Esophagus muscularis mucosa (tissue), 4 donors: ENCODE measurements around the gene C9orf72. TPM values are rescaled to one million over a fixed set of nuclear protein-coding genes. Genes with fewer than 3 reads are reported as not detected.

Experiments
- DNase-seq: peaks from one replicate; pipeline ENCODE4 v3.0.0-alpha.2; 2017; ENCODE audit errors: extremely low spot score
- H3K27ac ChIP-seq, 4 donors: fragments of 200-600 bp; sonication (generic); replicated peaks in 1 of 4; 1 replicate in 3 of 4; 2 replicates in 1 of 4; pipeline ENCODE4 v1.5.1; 2016 to 2019; ENCODE audit warnings: mild to moderate bottlenecking in 1 of 4
- H3K27me3 ChIP-seq, 4 donors: fragments of 200-600 bp; sonication (generic); one replicate each; pipeline versions ENCODE4 v1.5.1 to v1.6.0; 2016 to 2019
- H3K36me3 ChIP-seq, 4 donors: fragments of 200-600 bp; sonication (generic); one replicate each; pipeline ENCODE4 v1.5.1; 2016 to 2019
- H3K4me1 ChIP-seq, 4 donors: fragments of 200-600 bp; sonication (generic); one replicate each; pipeline ENCODE4 v1.5.1; 2016 to 2019
- H3K4me3 ChIP-seq, 4 donors: fragments of 200-600 bp; sonication (generic); 1 replicate in 2 of 4; 2 replicates in 2 of 4; pipeline ENCODE4 v1.5.1; 2016 to 2019; ENCODE audit warnings: mild to moderate bottlenecking in 4 of 4, moderate library complexity in 1 of 4
- H3K9me3 ChIP-seq, 4 donors: fragments of 200-600 bp; sonication (generic); 1 replicate in 3 of 4; 2 replicates in 1 of 4; pipeline ENCODE4 v1.5.1; 2016 to 2019
- EP300 ChIP-seq: sonication (generic); formaldehyde crosslinking; IDR thresholded peaks from one replicate; pipeline ENCODE4 v1.6.1; 2017; ENCODE audit warnings: antibody characterized with exemption
- POLR2A ChIP-seq: fragments of 450-650 bp; IDR thresholded peaks from one replicate; pipeline ENCODE4 v1.6.1; 2017; ENCODE audit warnings: antibody characterized with exemption, moderate library complexity, mild to moderate bottlenecking, low read depth
- POLR2AphosphoS5 ChIP-seq, 2 donors: sonication (generic); formaldehyde crosslinking; IDR thresholded peaks; one replicate each; pipeline ENCODE4 v1.6.1; 2017; ENCODE audit warnings: antibody characterized with exemption in 2 of 2
- WGBS: methylation state at CpG from one replicate; pipeline ENCODE4 v1.1.5; 2018; 5-methylcytosine and 5-hydroxymethylcytosine counted together
- intact Hi-C: fragments of 100-400 bp; cut with DNase I; formaldehyde crosslinking; loops from one replicate; pipeline ENCODE4 v1.15.1; 2023
- total RNA-seq, 4 donors: library from RNA; depleted of rRNA; stranded (reverse); fragments of >200 nt; gene quantifications; one replicate each; pipeline versions ENCODE4 v1.1.0 to v1.2.1, GENCODE V29; 2016
- TF ChIP-seq, protein P1 (sequence below), 3 experiments: fragments of 200-600 bp in 2 of 3; fragments of 450-650 bp in 1 of 3; sonication (generic) in 2 of 3; IDR thresholded peaks; one replicate each; pipeline ENCODE4 v1.5.1; 2017 to 2019; ENCODE audit warnings: antibody characterized with exemption in 3 of 3, mild to moderate bottlenecking in 2 of 3, moderate library complexity in 1 of 3

The C9orf72 gene
- total RNA-seq, 4 donors from 2014 or later: 11.5 to 20.5 (median 14.6) TPM

GRCh38 chr9:27549196-27549755 lies 24.0 kb downstream of the C9orf72 start:
- Histone ChIP-seq H3K36me3 (peaks cover 6 to 64% (median 29%) of the 10 kb centered on the region in 4 donors), H3K27ac (peak overlapping the region in 1 of 4 donors; percentile 63), H3K27me3 (no peaks in the 10 kb centered on the region), H3K9me3 (no peaks in the 10 kb centered on the region), H3K4me3 (no peak overlapping the region), H3K4me1 (peaks cover 0 to 12% (median 11%) of the 10 kb centered on the region in 4 donors)
- no peak for DNase-seq
- intact Hi-C loops: no loop called here
- TF ChIP-seq EP300 (no peak), POLR2AphosphoS5 (IDR thresholded peaks at IDR 0.05) (no peak), POLR2A (no peak)
- TF ChIP-seq, protein P1, sequence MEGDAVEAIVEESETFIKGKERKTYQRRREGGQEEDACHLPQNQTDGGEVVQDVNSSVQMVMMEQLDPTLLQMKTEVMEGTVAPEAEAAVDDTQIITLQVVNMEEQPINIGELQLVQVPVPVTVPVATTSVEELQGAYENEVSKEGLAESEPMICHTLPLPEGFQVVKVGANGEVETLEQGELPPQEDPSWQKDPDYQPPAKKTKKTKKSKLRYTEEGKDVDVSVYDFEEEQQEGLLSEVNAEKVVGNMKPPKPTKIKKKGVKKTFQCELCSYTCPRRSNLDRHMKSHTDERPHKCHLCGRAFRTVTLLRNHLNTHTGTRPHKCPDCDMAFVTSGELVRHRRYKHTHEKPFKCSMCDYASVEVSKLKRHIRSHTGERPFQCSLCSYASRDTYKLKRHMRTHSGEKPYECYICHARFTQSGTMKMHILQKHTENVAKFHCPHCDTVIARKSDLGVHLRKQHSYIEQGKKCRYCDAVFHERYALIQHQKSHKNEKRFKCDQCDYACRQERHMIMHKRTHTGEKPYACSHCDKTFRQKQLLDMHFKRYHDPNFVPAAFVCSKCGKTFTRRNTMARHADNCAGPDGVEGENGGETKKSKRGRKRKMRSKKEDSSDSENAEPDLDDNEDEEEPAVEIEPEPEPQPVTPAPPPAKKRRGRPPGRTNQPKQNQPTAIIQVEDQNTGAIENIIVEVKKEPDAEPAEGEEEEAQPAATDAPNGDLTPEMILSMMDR (IDR thresholded peaks at IDR 0.05): no peak
- 57% methylated on average over 4 of the region's 4 CpGs for WGBS

DNA sequence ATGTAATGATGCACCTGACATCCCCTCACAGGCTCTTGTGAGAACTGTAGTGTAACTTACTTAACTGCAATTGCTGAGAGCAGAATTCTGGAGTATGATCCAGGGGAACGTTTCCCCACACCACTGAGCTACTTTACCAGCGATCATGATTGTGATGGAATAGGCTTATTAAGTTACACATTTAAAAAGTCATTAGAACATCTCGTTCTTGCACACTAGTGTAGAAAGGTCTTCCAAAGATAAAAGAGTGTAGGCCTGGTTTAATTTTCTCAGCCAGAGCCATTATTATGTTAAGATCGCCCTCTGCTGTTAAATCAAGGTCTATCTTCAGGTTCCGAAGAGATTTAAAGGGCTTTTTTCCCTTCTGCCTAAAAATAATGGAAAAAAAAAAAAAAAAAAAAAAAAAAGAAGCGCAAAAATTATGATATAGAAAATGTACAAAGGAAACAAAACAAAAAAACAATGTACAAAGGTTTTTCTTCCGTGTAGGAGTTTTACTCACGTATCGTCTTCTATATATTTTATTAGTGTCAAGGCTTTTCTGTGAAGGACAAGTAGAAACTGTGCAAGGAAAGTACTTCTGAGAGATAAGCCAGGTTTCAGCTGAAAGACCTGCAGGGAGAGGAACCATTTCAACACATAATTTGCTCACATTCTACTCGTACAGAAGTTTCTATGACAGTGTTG lies 25.1 kb downstream of the C9orf72 start:
- Histone ChIP-seq H3K4me3 (no peak overlapping the region), H3K27me3 (no peaks in the 10 kb centered on the region), H3K4me1 (peaks cover 0 to 12% (median 11%) of the 10 kb centered on the region in 4 donors), H3K27ac (peak overlapping the region in 3 of 4 donors; percentile 29 to 63 (median 44)), H3K36me3 (peaks cover 6 to 55% (median 24%) of the 10 kb centered on the region in 4 donors), H3K9me3 (no peaks in the 10 kb centered on the region)
- WGBS: 39% methylated on average over 10 of the region's 10 CpGs
- intact Hi-C loops: loop anchor here (1.0 kb wide), 1 partner anchor 216 kb away; no protein-coding TSS in a partner anchor
- no peak for DNase-seq
- no peak for TF ChIP-seq EP300
- TF ChIP-seq POLR2AphosphoS5 (IDR thresholded peaks at IDR 0.05): peak; percentile 8 to 42
- TF ChIP-seq, protein P1 (IDR thresholded peaks at IDR 0.05): peak; percentile 46 to 58 (median 51)

GRCh38 chr9:27545471-27545870 lies 27.8 kb downstream of the C9orf72 start:
- H3K4me1 ChIP-seq: peaks cover 6 to 37% (median 31%) of the 10 kb centered on the region in 4 donors
- no peak overlapping the region for H3K27ac ChIP-seq
- 98% methylated on average over 3 of the region's 3 CpGs for WGBS
- peaks cover 2 to 32% (median 12%) of the 10 kb centered on the region in 4 donors for H3K36me3 ChIP-seq
- no peak overlapping the region for H3K4me3 ChIP-seq
- H3K27me3 ChIP-seq: no peaks in the 10 kb centered on the region
- H3K9me3 ChIP-seq: no peaks in the 10 kb centered on the region
- DNase-seq: no peak
- intact Hi-C loops: no loop called here
- no peak for TF ChIP-seq EP300
- TF ChIP-seq, protein P1 (IDR thresholded peaks at IDR 0.05): no peak
- no peak for TF ChIP-seq POLR2A
- no peak for TF ChIP-seq POLR2AphosphoS5 (IDR thresholded peaks at IDR 0.05)

GRCh38 chr9:27542508-27542907 lies 30.8 kb downstream of the C9orf72 start:
- Histone ChIP-seq H3K36me3 (peaks cover 0 to 19% (median 9%) of the 10 kb centered on the region in 4 donors), H3K27ac (peak overlapping the region in 2 of 4 donors; percentile 31 to 89), H3K9me3 (no peaks in the 10 kb centered on the region), H3K4me3 (no peak overlapping the region), H3K4me1 (peaks cover 20 to 55% (median 49%) of the 10 kb centered on the region in 4 donors), H3K27me3 (no peaks in the 10 kb centered on the region)
- TF ChIP-seq POLR2AphosphoS5 (IDR thresholded peaks at IDR 0.05): no peak
- no peak for TF ChIP-seq POLR2A
- TF ChIP-seq, protein P1 (IDR thresholded peaks at IDR 0.05): no peak
- TF ChIP-seq EP300: no peak
- no peak for DNase-seq
- 94% methylated on average over 2 of the region's 2 CpGs for WGBS
- intact Hi-C loops: no loop called here
